Measurements from ENCODE around the gene SYT6. TPM values are rescaled to one million over a fixed set of nuclear protein-coding genes. Genes with fewer than 3 reads are reported as not detected.
A peak's percentile ranks its signal among the peaks of the same experiment; 100 is the strongest.

SYT6 gene
- total RNA-seq (ENCODE audit: insufficient read depth, low replicate concordance): 0.96 TPM

DNA sequence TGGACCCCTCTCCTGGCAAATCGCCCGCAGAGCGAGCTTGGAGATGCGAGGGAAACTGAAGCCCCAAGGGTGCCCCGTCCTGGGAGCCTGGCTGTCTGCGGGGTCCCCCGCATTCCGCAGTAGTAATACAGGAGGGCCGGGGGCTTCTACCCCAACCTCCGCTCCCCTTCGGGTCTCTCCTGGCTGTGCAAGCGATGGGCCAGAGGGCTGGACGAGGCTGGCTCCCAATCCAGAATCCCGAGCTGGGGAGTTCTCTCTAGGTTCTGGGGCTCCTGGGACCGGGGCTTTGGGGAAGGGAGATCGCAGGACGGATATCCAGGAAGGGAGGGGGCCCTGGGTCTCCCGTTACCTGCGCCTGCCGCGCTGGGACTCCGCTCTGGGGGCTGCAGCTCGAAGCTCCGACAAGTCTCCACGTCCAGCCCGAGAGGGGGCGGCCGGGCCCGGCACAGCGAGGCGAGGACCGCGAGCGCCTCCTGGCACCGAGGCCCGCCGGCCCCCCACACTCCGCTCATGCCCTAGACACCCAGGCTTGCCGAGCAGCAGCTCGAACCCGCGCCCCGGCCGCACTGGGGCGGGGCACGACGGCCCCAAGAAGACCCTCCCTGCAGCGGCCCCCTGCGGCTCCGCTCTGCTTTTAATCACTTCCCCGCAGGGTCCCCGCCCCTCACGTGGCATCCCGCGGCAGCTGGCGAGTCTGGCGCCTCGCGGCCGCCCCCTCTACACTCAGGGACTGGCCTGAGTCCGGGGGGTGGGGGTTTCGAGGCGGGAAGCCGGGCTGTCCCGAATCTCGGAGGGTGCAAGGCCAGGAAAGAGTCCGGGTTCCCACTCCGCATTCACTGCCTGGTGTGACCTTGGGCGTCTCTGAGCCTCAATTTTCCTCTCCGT, at the start of gene SYT6:
SYT6 (minus strand) TSS at position 609 of the 885 bp plus-strand sequence; CDS start at position 512, 97 bp downstream.
- no peak for DNase-seq (ENCODE audit: low spot score)

GRCh38 chr1:114201486-114201885, 47.8 kb upstream of the SYT6 start:
- no peak for DNase-seq (ENCODE audit: low spot score)

DNA sequence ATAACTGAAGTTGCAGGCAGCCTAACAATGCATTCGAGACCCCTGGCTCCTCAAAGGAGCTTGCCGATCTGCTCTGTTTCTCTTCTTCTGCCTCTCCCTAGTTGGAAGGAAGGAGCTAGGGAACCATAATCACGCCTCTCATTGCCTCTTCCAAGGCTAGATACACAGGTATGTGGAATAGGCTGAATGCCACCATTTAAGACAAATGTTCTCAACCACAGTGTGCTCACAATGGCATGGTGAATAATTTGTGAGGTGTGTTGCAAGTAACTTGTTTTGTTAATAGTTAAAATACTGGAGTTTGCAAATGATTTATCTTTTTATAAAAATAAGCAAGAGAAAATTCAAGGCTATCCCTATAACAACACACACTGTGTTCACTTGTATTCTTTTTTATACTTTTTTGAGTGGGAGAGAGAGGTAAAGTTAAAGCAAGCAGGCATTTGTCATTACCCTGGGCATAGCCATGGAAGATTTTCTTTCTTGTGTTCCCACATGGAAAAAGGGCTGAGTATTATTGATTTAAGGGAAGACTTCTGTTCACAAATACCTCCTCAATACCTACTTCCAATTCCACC, 45.4 kb upstream of the SYT6 start:
- no peak for DNase-seq (ENCODE audit: low spot score)

GRCh38 chr1:114196992-114197907, 43.6 kb upstream of the SYT6 start:
- no peak for DNase-seq (ENCODE audit: low spot score)

DNA sequence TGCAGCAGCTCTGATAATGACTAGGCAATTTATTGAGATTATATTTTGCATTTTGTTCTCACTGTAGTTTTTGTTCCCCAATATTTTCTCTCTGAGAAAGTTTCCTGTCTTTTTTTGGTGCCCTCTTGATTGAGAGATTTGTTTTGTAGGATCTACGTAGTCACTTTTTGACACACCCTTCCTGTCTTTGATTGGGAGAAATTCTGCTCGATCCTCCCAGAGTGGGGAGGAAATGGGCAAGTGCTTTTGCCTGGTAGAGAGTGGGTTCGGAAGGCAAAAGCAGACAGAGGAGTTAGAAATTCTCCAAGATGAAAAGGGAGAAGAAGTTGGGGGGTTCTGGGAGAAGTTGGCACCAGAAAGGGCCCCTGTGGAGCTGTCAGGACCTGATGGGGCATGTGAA, 42.1 kb upstream of the SYT6 start:
- no peak for DNase-seq (ENCODE audit: low spot score)

GRCh38 chr1:114192328-114192727, 38.7 kb upstream of the SYT6 start:
- no peak for DNase-seq (ENCODE audit: low spot score)

- DNase-seq (ENCODE audit: low spot score): no peak
Measured at GRCh38 chr1:114189398-114189797, 35.7 kb upstream of the SYT6 start.

- no peak for DNase-seq (ENCODE audit: low spot score)
Measured at GRCh38 chr1:114181356-114181755, 27.7 kb upstream of the SYT6 start.

DNA sequence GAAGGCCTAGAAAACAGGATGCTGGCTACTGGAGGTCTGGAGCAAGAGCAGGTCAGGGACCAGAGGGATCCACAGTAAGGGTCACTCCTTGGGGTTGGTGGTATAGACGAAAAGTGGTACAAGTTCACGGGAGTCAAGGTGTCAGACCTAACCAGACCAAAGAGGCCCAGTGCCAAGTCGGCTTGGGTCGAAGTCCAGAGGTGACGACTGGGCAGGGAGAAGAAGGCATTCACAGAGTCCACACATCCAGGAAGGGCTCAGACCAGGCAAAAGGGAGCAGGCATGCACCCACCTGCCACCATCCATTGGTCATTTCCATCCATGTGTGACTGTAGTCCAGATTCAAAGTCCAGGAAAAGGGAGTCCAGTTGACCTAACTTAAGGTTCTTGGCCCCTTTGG, 27.1 kb upstream of the SYT6 start:
- no peak for DNase-seq (ENCODE audit: low spot score)

GRCh38 chr1:114178936-114179335, 25.3 kb upstream of the SYT6 start:
- DNase-seq (ENCODE audit: low spot score): no peak

DNA sequence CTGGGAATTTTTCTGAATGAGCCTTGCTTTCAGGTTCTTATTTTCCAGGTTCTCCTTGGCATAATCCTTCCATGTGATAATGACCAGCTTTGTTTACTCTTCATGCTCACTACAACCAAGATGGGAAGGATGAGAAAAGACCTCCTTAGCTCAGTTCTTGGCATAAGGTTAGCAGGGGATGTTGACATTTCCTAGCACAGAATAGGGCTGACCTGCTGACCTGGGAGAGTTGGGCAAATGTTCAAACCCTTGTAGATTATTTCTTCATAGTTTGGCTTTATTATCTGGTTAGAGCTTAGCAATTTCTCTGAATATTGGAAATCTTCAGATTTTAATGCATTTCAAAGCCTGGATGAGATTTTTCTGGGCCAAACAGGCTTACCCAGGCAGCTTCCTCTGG, 23.6 kb upstream of the SYT6 start:
- DNase-seq (ENCODE audit: low spot score): peak; percentile 15

DNA sequence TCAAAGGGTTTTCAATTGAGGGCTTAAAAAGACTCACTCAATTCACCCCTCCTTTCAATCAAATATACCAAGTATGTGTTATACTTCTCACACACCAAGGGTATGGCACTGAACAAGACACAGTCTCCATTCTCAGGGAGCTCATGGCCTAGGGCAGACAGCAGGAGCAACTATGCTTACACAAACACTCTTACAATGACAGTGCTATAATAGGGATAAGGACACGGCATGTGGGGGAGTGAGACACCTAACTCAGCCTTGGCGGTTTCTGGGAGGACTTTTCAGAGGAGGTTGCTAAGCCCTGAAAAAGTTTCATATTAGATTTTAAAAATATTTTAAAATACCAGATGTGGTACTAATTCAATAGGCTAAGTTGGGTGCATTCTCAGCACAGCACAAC, 22.7 kb upstream of the SYT6 start:
- no peak for DNase-seq (ENCODE audit: low spot score)

- DNase-seq (ENCODE audit: low spot score): no peak
Measured at GRCh38 chr1:114173680-114174079, 20.0 kb upstream of the SYT6 start.

- no peak for DNase-seq (ENCODE audit: low spot score)
Measured at GRCh38 chr1:114169509-114169908, 15.8 kb upstream of the SYT6 start.

GRCh38 chr1:114167226-114167625, 13.6 kb upstream of the SYT6 start:
- DNase-seq (ENCODE audit: low spot score): no peak

GRCh38 chr1:114164840-114165543, 11.3 kb upstream of the SYT6 start:
- no peak for DNase-seq (ENCODE audit: low spot score)

DNA sequence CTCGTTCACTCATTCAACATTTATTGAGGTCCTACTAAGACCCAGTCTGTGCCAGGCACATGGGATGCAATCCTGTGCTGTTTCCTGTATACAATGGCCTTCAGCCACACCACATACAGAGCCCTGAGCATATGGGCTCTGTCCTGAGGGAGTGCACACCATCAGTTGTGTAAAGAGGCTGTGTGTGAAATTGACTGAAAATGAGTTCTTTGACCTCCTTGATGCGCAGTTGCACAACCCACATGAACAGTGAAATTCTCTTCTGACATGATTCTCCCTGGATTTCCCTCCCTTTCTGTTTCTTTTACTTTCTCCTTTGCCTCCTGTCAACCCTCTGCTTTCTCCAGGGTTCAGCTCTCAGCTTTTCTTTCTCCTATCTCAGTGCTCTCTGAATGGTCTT, 6.3 kb upstream of the SYT6 start:
- no peak for DNase-seq (ENCODE audit: low spot score)

DNA sequence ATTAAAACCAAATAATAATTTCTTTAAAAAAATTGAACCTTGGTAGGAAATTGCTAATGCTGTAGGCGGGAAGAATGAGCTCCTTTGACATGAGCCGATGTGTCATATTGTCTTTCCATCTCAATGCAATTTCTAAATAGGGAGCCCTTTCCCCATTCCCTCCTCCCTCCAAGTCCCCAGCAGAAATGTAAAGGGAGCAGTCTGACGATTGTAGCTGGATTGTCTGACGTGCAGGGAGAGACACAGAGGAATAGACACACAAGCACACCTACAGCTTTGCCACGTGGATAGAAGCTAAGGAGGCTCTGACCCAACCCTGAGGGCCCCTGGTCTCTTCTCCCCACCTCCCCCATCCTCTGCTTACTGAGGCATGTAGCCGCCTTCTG, 3.6 kb upstream of the SYT6 start:
- no peak for DNase-seq (ENCODE audit: low spot score)

DNA sequence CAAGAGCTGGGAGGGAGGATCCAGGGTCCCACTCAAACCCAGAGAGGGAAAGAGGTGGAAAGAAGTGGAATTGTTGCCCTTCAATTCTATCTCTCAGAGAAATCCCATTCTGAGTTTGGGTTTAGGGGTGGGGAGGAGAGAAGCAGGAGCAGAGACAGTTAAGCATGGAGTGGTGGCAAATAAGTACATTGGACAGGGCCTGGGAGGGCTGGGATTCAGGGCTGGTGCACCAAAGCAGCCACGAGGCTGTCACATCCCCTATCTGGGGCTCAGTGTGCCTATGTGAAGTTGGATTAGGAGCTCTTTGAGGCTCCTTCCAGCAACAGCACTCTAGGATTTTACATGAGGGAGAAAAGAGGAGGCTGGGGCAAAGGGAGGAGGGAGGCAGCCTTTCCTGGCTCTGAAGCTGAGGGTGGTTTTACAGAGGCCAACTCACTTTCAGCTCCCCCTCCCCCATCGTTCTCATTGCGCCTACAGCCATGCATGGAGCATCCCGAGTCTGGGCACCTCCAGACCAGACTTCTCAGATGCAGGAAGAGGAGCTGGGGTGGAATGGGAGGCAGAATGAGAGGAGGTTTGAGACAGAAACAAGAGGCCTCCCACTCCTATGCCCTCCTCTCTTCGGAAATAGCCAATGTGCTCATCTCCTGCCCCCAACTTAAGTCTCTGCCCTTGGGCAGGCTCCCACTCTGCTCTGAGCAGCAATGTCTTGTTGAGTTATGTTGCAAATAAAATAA, 3.0 kb upstream of the SYT6 start:
- no peak for DNase-seq (ENCODE audit: low spot score)

DNA sequence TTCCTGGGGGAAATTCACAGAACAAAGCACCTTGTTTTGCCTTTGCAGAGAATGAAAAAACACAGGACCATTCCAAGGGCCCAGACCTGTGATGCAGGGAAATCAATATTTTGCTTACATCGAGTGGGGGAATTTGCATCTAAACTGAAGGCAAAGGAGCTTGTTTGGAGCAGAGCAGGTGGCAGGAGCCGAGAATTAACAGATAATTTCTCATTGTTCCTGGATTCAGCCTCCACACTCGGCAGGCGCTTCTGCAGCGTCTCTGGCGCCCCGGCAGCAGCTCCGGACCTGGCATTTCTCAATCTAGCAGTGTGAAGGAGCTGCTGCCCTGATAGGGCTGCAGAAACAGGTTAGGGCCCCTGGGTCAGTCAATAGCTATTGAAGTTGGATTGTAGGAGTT, 2.0 kb upstream of the SYT6 start:
- DNase-seq (ENCODE audit: low spot score): no peak

DNA sequence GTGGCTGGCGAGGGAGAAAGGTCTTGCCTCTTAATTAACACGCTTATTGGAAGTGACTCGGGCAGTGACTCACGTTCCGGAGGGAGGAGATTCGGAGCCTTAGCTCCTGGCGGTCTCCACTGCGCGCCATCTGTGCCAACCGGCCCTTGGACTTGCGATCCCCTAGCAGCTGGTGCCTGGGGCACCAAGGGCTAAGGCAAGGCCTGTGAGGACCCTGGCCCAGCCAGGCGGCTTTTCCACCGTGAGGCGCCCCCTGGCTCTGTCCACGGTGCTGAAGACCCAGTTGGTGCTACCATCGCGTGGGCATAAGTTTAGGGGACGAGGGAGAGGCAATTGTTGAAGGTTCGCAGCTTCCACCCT, 1.3 kb upstream of the SYT6 start:
- no peak for DNase-seq (ENCODE audit: low spot score)
